B cell (primary cell): ENCODE data around the gene TMIE. TPM values are rescaled to one million over a fixed set of nuclear protein-coding genes. Genes with fewer than 3 reads are reported as not detected.

ENCODE experiments used
- ATAC-seq: fragments of 200-7000 bp; cut with Tn5 transposase; one replicate; pipeline ENCODE4 v1.10.0; 2021; ENCODE audit warnings: low read depth, mild to moderate bottlenecking, moderate number of reproducible peaks, moderate library complexity
- CTCF ChIA-PET: fragments of 350-600 bp; sonication (Branson Sonifier 250); formaldehyde crosslinking; loops from one replicate; lab custom pipeline; 2021; ENCODE audit warnings: antibody characterized with exemption, inconsistent platforms; lab: Charles Lee
- POLR2A ChIA-PET: fragments of 350-600 bp; sonication (Branson Sonifier 250); formaldehyde crosslinking; loops from one replicate; lab custom pipeline; 2021; ENCODE audit warnings: antibody characterized with exemption; lab: Charles Lee
- DNase-seq: peaks from one replicate; pipeline ENCODE4 v3.0.0; 2013
- H2AFZ ChIP-seq: 2 replicates; pipeline ENCODE4 v1.6.1; 2012; ENCODE audit warnings: mild to moderate bottlenecking, low read depth, low read length; ENCODE audit not compliant: insufficient read depth, poor library complexity, severe bottlenecking
- H3K27ac ChIP-seq, 2 donors: 1 replicate in 1 of 2; 2 replicates in 1 of 2; pipeline ENCODE4 v1.5.1; 2012 to 2013; ENCODE audit warnings: low read length in 2 of 2, mild to moderate bottlenecking in 2 of 2, moderate library complexity in 1 of 2
- H3K27me3 ChIP-seq, 4 experiments: fragments of 200-600 bp in 1 of 4; sonication (generic) in 1 of 4; replicated peaks in 1 of 4; 1 replicate in 2 of 4; 2 replicates in 2 of 4; pipeline versions ENCODE4 v1.6.1 to v1.7.0; 2013 to 2016; ENCODE audit warnings: low read length in 3 of 4, mild to moderate bottlenecking in 2 of 4, mixed read lengths in 1 of 4, moderate library complexity in 1 of 4; ENCODE audit not compliant: insufficient read depth in 4 of 4, control insufficient read depth in 3 of 4; ENCODE audit errors: control extremely low read depth in 1 of 4
- H3K36me3 ChIP-seq, 2 experiments: replicated peaks in 1 of 2; 1 replicate in 1 of 2; 2 replicates in 1 of 2; pipeline versions ENCODE4 v1.6.1 to v1.7.1; 2013; ENCODE audit warnings: low read length in 1 of 2; ENCODE audit not compliant: insufficient read depth in 2 of 2, control insufficient read depth in 1 of 2; ENCODE audit errors: control extremely low read depth in 1 of 2, extremely low read depth in 1 of 2
- H3K4me1 ChIP-seq, 2 donors: fragments of 200-600 bp in 1 of 2; sonication (generic) in 1 of 2; 1 replicate in 1 of 2; 2 replicates in 1 of 2; pipeline versions ENCODE4 v1.5.1 to v1.6.1; 2013 to 2017; ENCODE audit warnings: low read length in 2 of 2; ENCODE audit not compliant: control insufficient read depth in 2 of 2, insufficient read depth in 2 of 2
- H3K4me2 ChIP-seq: replicated peaks from 2 replicates; pipeline ENCODE3; 2012; ENCODE audit warnings: mild to moderate bottlenecking, low read depth, low read length; ENCODE audit not compliant: poor library complexity, severe bottlenecking
- H3K4me3 ChIP-seq, 5 experiments: fragments of 200-600 bp in 1 of 5; sonication (generic) in 1 of 5; 1 replicate in 3 of 5; 2 replicates in 2 of 5; pipeline versions ENCODE4 v1.5.1 to v1.7.0; 2011 to 2016; ENCODE audit warnings: low read length in 4 of 5, mild to moderate bottlenecking in 4 of 5, low read depth in 2 of 5, control low read depth in 1 of 5, moderate library complexity in 1 of 5; ENCODE audit not compliant: insufficient read depth in 1 of 5; ENCODE audit errors: control extremely low read depth in 1 of 5, extremely low read depth in 1 of 5
- H3K79me2 ChIP-seq: fragments of 200-600 bp; sonication (generic); one replicate; pipeline ENCODE4 v1.6.0; 2016; ENCODE audit warnings: low read length; ENCODE audit not compliant: control insufficient read depth, insufficient read depth
- H3K9ac ChIP-seq: fragments of 200-600 bp; sonication (generic); 2 replicates; pipeline ENCODE4 v1.6.1; 2017; ENCODE audit warnings: mild to moderate bottlenecking, low read length, moderate library complexity
- H3K9me3 ChIP-seq, 3 donors: one replicate each; pipeline versions ENCODE4 v1.6.1 to v1.7.1; 2013; ENCODE audit warnings: low read length in 2 of 3; ENCODE audit not compliant: control insufficient read depth in 2 of 3, insufficient read depth in 1 of 3; ENCODE audit errors: control extremely low read depth in 1 of 3
- H4K20me1 ChIP-seq: 2 replicates; pipeline ENCODE4 v1.6.0; 2012; ENCODE audit warnings: mild to moderate bottlenecking, low read length; ENCODE audit not compliant: insufficient read depth, control insufficient read depth, poor library complexity, severe bottlenecking
- H3K27ac Mint-ChIP-seq: one replicate; pipeline ENCODE4 v1.8.0; 2021; ENCODE audit warnings: mixed read lengths
- H3K27me3 Mint-ChIP-seq: one replicate; pipeline ENCODE4 v1.8.0; 2021; ENCODE audit warnings: mixed read lengths
- H3K4me1 Mint-ChIP-seq: one replicate; pipeline ENCODE4 v1.8.0; 2021; ENCODE audit warnings: mixed read lengths
- H3K4me3 Mint-ChIP-seq: one replicate; pipeline ENCODE4 v1.8.0; 2021; ENCODE audit warnings: mixed read lengths
- H3K9me3 Mint-ChIP-seq: one replicate; pipeline ENCODE4 v1.8.0; 2022; ENCODE audit warnings: mixed read lengths; ENCODE audit not compliant: insufficient read depth
- CTCF ChIP-seq: fragments of 200-600 bp; IDR thresholded peaks from one replicate; pipeline ENCODE4 v1.8.0; 2022; ENCODE audit warnings: antibody characterized with exemption, mild to moderate bottlenecking
- EZH2 ChIP-seq: IDR thresholded peaks from 2 replicates; pipeline ENCODE4 v1.6.1; 2012; ENCODE audit warnings: borderline replicate concordance, low read depth, mild to moderate bottlenecking, moderate library complexity, low read length; ENCODE audit not compliant: insufficient read depth, poor library complexity, severe bottlenecking
- WGBS: methylation state at CpG from one replicate; pipeline ENCODE4 v1.1.5; 2013; ENCODE audit warnings: missing lambda C conversion rate; ENCODE audit not compliant: insufficient coverage; 5-methylcytosine and 5-hydroxymethylcytosine counted together
- intact Hi-C: fragments of 100-400 bp; cut with micrococcal nuclease; formaldehyde crosslinking; loops from one replicate; pipeline ENCODE4 v1.10.0; 2022
- polyA plus RNA-seq: library from polyadenylated mRNA; depleted of rRNA; stranded (reverse); fragments of >200 nt; gene quantifications from 2 replicates; pipeline ENCODE4 v1.2.3, GENCODE V29; 2012
- total RNA-seq, 2 donors: library from RNA; stranded (reverse); fragments of 120-200 nt in 1 of 2; gene quantifications; 1 replicate in 1 of 2; 2 replicates in 1 of 2; pipeline versions ENCODE4 v1.2.3 to v1.2.4, GENCODE V29; 2013 to 2022

Gene TMIE
- total and polyA plus RNA-seq, 2 donors (not counting 1 experiment from before 2014, with no cell fraction given), result not detected

- H3K4me2 ChIP-seq, result no peak overlapping the region
- H2AFZ ChIP-seq, result no peak overlapping the region
- no peak for DNase-seq
- H3K9me3 Mint-ChIP-seq, result no peaks in the 10 kb centered on the region
- ChIA-PET CTCF (interaction anchor here (1.8 kb wide), 1 partner anchor 174 kb away, joined by 3 read pairs; no protein-coding TSS in a partner anchor), POLR2A (no interaction called here)
- intact Hi-C loops, result no loop called here
- no peak overlapping the region for H3K4me3 Mint-ChIP-seq
- H3K79me2 ChIP-seq, result no peaks in the 10 kb centered on the region
- H3K9ac ChIP-seq, result no peak overlapping the region
- H3K27ac ChIP-seq, result no peak overlapping the region
- H3K27ac Mint-ChIP-seq, result no peak overlapping the region
- H3K27me3 Mint-ChIP-seq, result peaks cover 16% of the 10 kb centered on the region
- peaks cover 0 to 4% (median 0%) of the 10 kb centered on the region in 4 experiments for H3K27me3 ChIP-seq
- no peak for ATAC-seq
- WGBS, result 91% methylated on average over 16 of the region's 17 CpGs
- no peaks in the 10 kb centered on the region for H3K9me3 ChIP-seq
- TF ChIP-seq CTCF (no peak), EZH2 (no peak)
- H3K4me1 ChIP-seq, result peaks cover 0 to 4% of the 10 kb centered on the region in 2 donors
- H4K20me1 ChIP-seq, result no peaks in the 10 kb centered on the region
- H3K36me3 ChIP-seq, result no peaks in the 10 kb centered on the region
- H3K4me1 Mint-ChIP-seq, result peaks cover 9% of the 10 kb centered on the region
- H3K4me3 ChIP-seq, result no peak overlapping the region
Observed at GRCh38 chr3:46662771-46663551, 38.2 kb upstream of the TMIE start.

- no peak overlapping the region for H2AFZ ChIP-seq
- no peak overlapping the region for H3K4me3 ChIP-seq
- H3K27me3 ChIP-seq, result peaks cover 0 to 4% (median 0%) of the 10 kb centered on the region in 4 experiments
- intact Hi-C loops, result no loop called here
- no peak overlapping the region for H3K9ac ChIP-seq
- peaks cover 0 to 4% of the 10 kb centered on the region in 2 donors for H3K4me1 ChIP-seq
- H3K27ac ChIP-seq, result no peak overlapping the region
- H3K4me3 Mint-ChIP-seq, result no peak overlapping the region
- no peaks in the 10 kb centered on the region for H3K9me3 ChIP-seq
- ATAC-seq (no peak), DNase-seq (no peak)
- no peak overlapping the region for H3K27ac Mint-ChIP-seq
- no peaks in the 10 kb centered on the region for H3K79me2 ChIP-seq
- H4K20me1 ChIP-seq, result no peaks in the 10 kb centered on the region
- ChIA-PET POLR2A (no interaction called here), CTCF (interaction anchor here (1.3 to 1.8 kb wide), 2 partner anchors 175 to 246 kb away, joined by 3 read pairs; no protein-coding TSS in a partner anchor)
- H3K9me3 Mint-ChIP-seq, result no peaks in the 10 kb centered on the region
- no peak for TF ChIP-seq EZH2
- no peak for TF ChIP-seq CTCF
- no peak overlapping the region for H3K4me2 ChIP-seq
- H3K4me1 Mint-ChIP-seq, result peaks cover 9% of the 10 kb centered on the region
- H3K36me3 ChIP-seq, result no peaks in the 10 kb centered on the region
- peaks cover 16% of the 10 kb centered on the region for H3K27me3 Mint-ChIP-seq
- WGBS, result 65% methylated on average over 7 of the region's 8 CpGs
Observed at GRCh38 chr3:46663591-46664135, 37.5 kb upstream of the TMIE start.
